ENCODE measurements around the gene LIG4. TPM values are rescaled to one million over a fixed set of nuclear protein-coding genes. Genes with fewer than 3 reads are reported as not detected.

LIG4 gene
- total RNA-seq (10 to 100 TPM in 2 of 5 experiments, 1 to 10 TPM in 3; 2.7 to 10.4 (median 9.1) TPM), polyA plus RNA-seq (10 to 100 TPM in 1 of 2 donors, 1 to 10 TPM in 1; 6.1 to 10.1 TPM), total RNA-seq (9.7 reads per million, percentile 35 among the genes with 10 or more reads in this experiment)

DNA sequence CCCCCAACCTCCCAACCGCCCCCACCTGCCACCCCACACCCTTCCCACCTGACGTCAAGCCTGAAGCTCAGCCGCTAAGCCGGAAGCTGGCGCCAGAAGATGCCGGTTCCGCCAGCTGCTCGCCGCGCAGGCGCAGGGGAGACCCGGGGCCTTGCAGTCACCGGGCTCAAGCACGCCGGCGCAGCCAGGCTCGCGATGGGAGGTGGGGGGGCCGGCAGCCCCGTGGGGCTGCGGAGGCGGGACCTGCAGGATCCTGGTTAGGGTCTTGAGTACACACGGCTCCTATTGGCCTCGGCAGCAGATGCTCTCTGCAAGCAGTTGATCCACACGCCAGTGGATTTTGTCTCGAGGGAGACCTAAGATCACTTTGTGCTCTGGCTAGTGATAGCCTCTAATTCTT is at the start of gene LIG4:
Gene LIG4, minus strand, starts transcription at position 101 of the 400 bp plus-strand sequence. CDS start 4,268 bp downstream, outside the sequence.
- H3K27ac Mint-ChIP-seq: peak within 1 kb of the TSS; percentile 77 to 97 (median 90)
- Histone ChIP-seq H3K4me1 (ENCODE audit: control insufficient read depth in 2 of 2, insufficient read depth in 2 of 2, low read length in 2 of 2) (peaks cover 33 to 44% of the 10 kb centered on the region in 2 donors), H3K27me3 (ENCODE audit: control insufficient read depth in 2 of 2, insufficient read depth in 2 of 2, low read length in 2 of 2) (no peaks in the 10 kb centered on the region), H3K9me3 (ENCODE audit: control insufficient read depth in 2 of 3, low read length in 3 of 3) (peaks cover 0 to 5% (median 0%) of the 10 kb centered on the region in 3 experiments), H3K4me3 (ENCODE audit: low read length) (peak within 1 kb of the TSS; percentile 85), H3K36me3 (ENCODE audit: control insufficient read depth in 2 of 3, insufficient read depth in 3 of 3, low read length in 3 of 3) (peaks cover 0 to 14% (median 0%) of the 10 kb centered on the region in 3 experiments), H3K27ac (ENCODE audit: low read depth, low read length) (peak within 1 kb of the TSS; percentile 58)
- ChIA-PET POLR2A (interaction anchor here (0.7 kb wide), 1 partner anchor 113 kb away, joined by 3 read pairs; no protein-coding TSS in a partner anchor), CTCF (interaction anchor here (0.6 kb wide), 1 partner anchor 731 kb away, joined by 3 read pairs; no protein-coding TSS in a partner anchor)
- H3K36me3 Mint-ChIP-seq: peaks cover 0 to 21% (median 17%) of the 10 kb centered on the region in 5 donors
- H3K4me3 Mint-ChIP-seq: peak within 1 kb of the TSS; percentile 75 to 98 (median 95)
- peaks cover 0 to 4% (median 0%) of the 10 kb centered on the region in 5 donors for H3K27me3 Mint-ChIP-seq
- H3K9me3 Mint-ChIP-seq: peaks cover 0 to 28% (median 4%) of the 10 kb centered on the region in 11 donors
- DNase-seq (peak; percentile 84 to 96 (median 92)), ATAC-seq (peak; percentile 78)
- intact Hi-C loops (cut with micrococcal nuclease): loop anchor here (1.0 to 10.0 kb wide), 6 partner anchors 39 to 1681 kb away; partner anchors contain the start of genes EFNB2 (in 1 of the 2) and IRS2 (in 1 of the 2)
- peaks cover 14 to 60% (median 54%) of the 10 kb centered on the region in 7 donors for H3K4me1 Mint-ChIP-seq

DNA sequence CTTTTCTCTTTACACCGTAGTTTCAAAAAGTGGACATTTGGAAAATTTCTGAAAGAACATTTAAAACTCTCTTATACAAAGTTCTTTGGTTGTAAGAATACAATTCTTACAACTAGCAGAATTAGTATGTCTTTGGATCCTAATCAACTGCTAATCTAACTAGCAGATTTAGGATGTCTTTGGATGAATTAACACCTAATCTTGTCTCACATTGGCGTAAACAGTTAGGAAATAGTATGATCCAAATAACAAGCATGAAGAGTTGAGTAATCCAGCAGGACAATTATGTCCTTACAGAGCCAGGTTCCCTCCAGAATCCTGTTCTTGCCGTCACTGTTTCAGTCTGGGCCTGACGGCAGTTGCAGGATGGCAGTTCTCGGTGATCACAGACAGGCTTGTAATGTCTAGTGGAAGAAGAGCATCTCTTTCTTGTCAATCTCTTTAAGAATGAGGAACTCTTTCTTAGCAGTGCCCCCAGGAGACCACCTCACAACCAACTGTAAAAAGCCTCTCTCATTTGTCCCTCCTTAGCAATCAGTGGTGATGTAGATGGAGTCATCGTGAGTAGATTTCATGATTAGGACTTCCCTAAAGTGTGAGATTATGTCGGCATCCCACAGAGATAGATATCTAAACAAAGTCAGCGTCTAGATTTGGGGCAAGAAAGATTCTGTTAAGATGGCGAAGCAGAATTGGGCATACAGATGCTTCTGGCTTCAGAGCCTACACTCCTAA is 48.5 kb upstream of the LIG4 start:
- CTCF ChIA-PET: interaction anchor here (0.6 to 0.7 kb wide), 2 partner anchors 45 to 632 kb away, joined by 3 to 4 read pairs; no protein-coding TSS in a partner anchor
- intact Hi-C loops (cut with micrococcal nuclease): no loop called here
- H3K9me3 ChIP-seq (ENCODE audit: control insufficient read depth in 2 of 3, low read length in 3 of 3): no peaks in the 10 kb centered on the region
- H3K27ac Mint-ChIP-seq: no peak overlapping the region
- H3K27ac ChIP-seq (ENCODE audit: low read depth, low read length): no peak overlapping the region
- H3K27me3 Mint-ChIP-seq: no peaks in the 10 kb centered on the region
- H3K4me3 ChIP-seq (ENCODE audit: low read length): no peak overlapping the region
- DNase-seq: no peak
- ATAC-seq: peak; percentile 48
- peaks cover 0 to 37% (median 25%) of the 10 kb centered on the region in 7 donors for H3K4me1 Mint-ChIP-seq
- POLR2A ChIA-PET: no interaction called here
- no peaks in the 10 kb centered on the region for H3K36me3 ChIP-seq (ENCODE audit: control insufficient read depth in 2 of 3, insufficient read depth in 3 of 3, low read length in 3 of 3)
- no peak overlapping the region for H3K4me3 Mint-ChIP-seq
- peaks cover 0 to 32% (median 13%) of the 10 kb centered on the region in 5 donors for H3K36me3 Mint-ChIP-seq
- H3K9me3 Mint-ChIP-seq: peaks cover 0 to 4% (median 0%) of the 10 kb centered on the region in 11 donors
- no peaks in the 10 kb centered on the region for H3K27me3 ChIP-seq (ENCODE audit: control insufficient read depth in 2 of 2, insufficient read depth in 2 of 2, low read length in 2 of 2)
- H3K4me1 ChIP-seq (ENCODE audit: control insufficient read depth in 2 of 2, insufficient read depth in 2 of 2, low read length in 2 of 2): no peaks in the 10 kb centered on the region

- Mint-ChIP-seq H3K27ac (no peak overlapping the region), H3K27me3 (no peaks in the 10 kb centered on the region), H3K36me3 (peaks cover 0 to 26% (median 18%) of the 10 kb centered on the region in 5 donors), H3K4me1 (peaks cover 0 to 5% (median 0%) of the 10 kb centered on the region in 7 donors), H3K4me3 (no peak overlapping the region), H3K9me3 (peaks cover 0 to 12% (median 2%) of the 10 kb centered on the region in 11 donors)
- H3K4me1 ChIP-seq (ENCODE audit: control insufficient read depth in 2 of 2, insufficient read depth in 2 of 2, low read length in 2 of 2): no peaks in the 10 kb centered on the region
- no peaks in the 10 kb centered on the region for H3K9me3 ChIP-seq (ENCODE audit: control insufficient read depth in 2 of 3, low read length in 3 of 3)
- H3K4me3 ChIP-seq (ENCODE audit: low read length): no peak overlapping the region
- ChIA-PET POLR2A (no interaction called here), CTCF (no interaction called here)
- ATAC-seq (no peak), DNase-seq (no peak)
- intact Hi-C loops (cut with micrococcal nuclease): no loop called here
- no peaks in the 10 kb centered on the region for H3K27me3 ChIP-seq (ENCODE audit: control insufficient read depth in 2 of 2, insufficient read depth in 2 of 2, low read length in 2 of 2)
- no peak overlapping the region for H3K27ac ChIP-seq (ENCODE audit: low read depth, low read length)
- no peaks in the 10 kb centered on the region for H3K36me3 ChIP-seq (ENCODE audit: control insufficient read depth in 2 of 3, insufficient read depth in 3 of 3, low read length in 3 of 3)
Observed at GRCh38 chr13:108257248-108257647, 41.9 kb upstream of the LIG4 start.

- H3K27ac ChIP-seq (ENCODE audit: low read depth, low read length): no peak overlapping the region
- ATAC-seq: no peak
- no peak overlapping the region for H3K4me3 ChIP-seq (ENCODE audit: low read length)
- Mint-ChIP-seq H3K36me3 (peaks cover 3 to 36% (median 24%) of the 10 kb centered on the region in 5 donors), H3K4me3 (no peak overlapping the region), H3K27me3 (no peaks in the 10 kb centered on the region), H3K27ac (no peak overlapping the region), H3K4me1 (peaks cover 0 to 5% (median 0%) of the 10 kb centered on the region in 7 donors), H3K9me3 (peaks cover 6 to 67% (median 21%) of the 10 kb centered on the region in 11 donors)
- ChIA-PET POLR2A (interaction anchor here (0.7 kb wide), 1 partner anchor 22 kb away, joined by 3 read pairs; no protein-coding TSS in a partner anchor), CTCF (no interaction called here)
- no peak for DNase-seq
- no peaks in the 10 kb centered on the region for H3K36me3 ChIP-seq (ENCODE audit: control insufficient read depth in 2 of 3, insufficient read depth in 3 of 3, low read length in 3 of 3)
- no peaks in the 10 kb centered on the region for H3K27me3 ChIP-seq (ENCODE audit: control insufficient read depth in 2 of 2, insufficient read depth in 2 of 2, low read length in 2 of 2)
- H3K4me1 ChIP-seq (ENCODE audit: control insufficient read depth in 2 of 2, insufficient read depth in 2 of 2, low read length in 2 of 2): no peaks in the 10 kb centered on the region
- H3K9me3 ChIP-seq (ENCODE audit: control insufficient read depth in 2 of 3, low read length in 3 of 3): peaks cover 0 to 4% (median 4%) of the 10 kb centered on the region in 3 experiments
- intact Hi-C loops (cut with micrococcal nuclease): loop anchor here in 1 of 2 donors (2.0 kb wide), 1 partner anchor 16 kb away; no protein-coding TSS in a partner anchor
Observed at GRCh38 chr13:108249150-108249549, 33.8 kb upstream of the LIG4 start.

DNA sequence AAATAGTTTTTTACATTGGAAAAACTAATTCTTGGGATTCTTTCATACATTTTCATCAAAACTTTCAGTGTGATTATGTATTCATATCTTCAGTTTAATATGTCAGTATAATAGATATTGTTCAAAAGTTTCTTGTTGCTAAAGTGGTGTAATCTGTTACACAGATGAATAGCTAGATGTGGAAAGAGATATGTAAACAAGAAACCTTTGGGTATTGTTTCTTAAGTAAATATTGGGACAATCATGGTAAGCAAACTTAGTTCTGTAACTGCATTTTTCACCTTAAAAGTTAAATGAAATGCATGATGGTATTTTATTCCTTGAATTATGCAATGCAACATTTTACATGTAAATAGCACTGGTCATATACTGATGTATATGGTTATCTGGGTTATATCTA is 15.0 kb upstream of the LIG4 start:
- Mint-ChIP-seq H3K36me3 (peaks cover 7 to 28% (median 23%) of the 10 kb centered on the region in 5 donors), H3K4me3 (no peak overlapping the region), H3K4me1 (peaks cover 21 to 54% (median 49%) of the 10 kb centered on the region in 7 donors), H3K27me3 (no peaks in the 10 kb centered on the region), H3K27ac (peak overlapping the region in 1 of 9 donors; percentile 82), H3K9me3 (no peaks in the 10 kb centered on the region)
- no peak overlapping the region for H3K27ac ChIP-seq (ENCODE audit: low read depth, low read length)
- H3K4me1 ChIP-seq (ENCODE audit: control insufficient read depth in 2 of 2, insufficient read depth in 2 of 2, low read length in 2 of 2): peaks cover 9% of the 10 kb centered on the region in 2 donors
- H3K9me3 ChIP-seq (ENCODE audit: control insufficient read depth in 2 of 3, low read length in 3 of 3): no peaks in the 10 kb centered on the region
- no peak for ATAC-seq
- POLR2A ChIA-PET: no interaction called here
- CTCF ChIA-PET: interaction anchor here (0.8 to 1.2 kb wide), 2 partner anchors 12 to 664 kb away, joined by 3 to 4 read pairs; no protein-coding TSS in a partner anchor
- H3K4me3 ChIP-seq (ENCODE audit: low read length): no peak overlapping the region
- DNase-seq: no peak
- H3K27me3 ChIP-seq (ENCODE audit: control insufficient read depth in 2 of 2, insufficient read depth in 2 of 2, low read length in 2 of 2): no peaks in the 10 kb centered on the region
- intact Hi-C loops (cut with micrococcal nuclease): no loop called here
- peaks cover 0 to 11% (median 0%) of the 10 kb centered on the region in 3 experiments for H3K36me3 ChIP-seq (ENCODE audit: control insufficient read depth in 2 of 3, insufficient read depth in 3 of 3, low read length in 3 of 3)

DNA sequence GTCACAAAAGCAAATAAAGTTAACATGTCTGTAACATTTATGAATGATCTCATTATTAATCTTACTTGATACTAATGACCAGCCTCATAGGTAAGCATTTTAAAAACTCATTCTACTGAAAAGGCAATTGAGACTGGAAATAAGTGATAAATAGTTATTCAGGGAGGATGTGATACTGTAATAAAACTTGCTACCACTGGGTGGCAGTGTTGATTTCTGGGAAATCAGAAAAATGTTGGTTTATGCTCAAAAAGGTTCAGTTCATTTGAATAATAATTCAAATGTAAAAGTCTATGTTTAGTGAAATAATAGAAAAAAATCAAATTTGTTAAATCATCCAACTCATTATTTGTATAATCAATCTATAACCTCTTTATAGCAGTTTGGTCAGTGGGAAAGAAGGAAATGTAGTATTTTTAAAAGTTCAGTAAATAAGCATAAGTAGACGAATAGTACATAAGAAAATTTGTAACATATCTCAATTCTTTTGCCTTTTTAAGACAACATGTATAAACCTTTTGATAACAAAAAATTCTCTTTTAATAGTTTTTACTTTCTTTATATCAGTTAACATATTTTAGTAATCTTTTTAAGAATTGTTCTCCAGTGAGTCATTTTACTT is 12.4 kb upstream of the LIG4 start:
- Mint-ChIP-seq H3K36me3 (peaks cover 7 to 18% (median 15%) of the 10 kb centered on the region in 5 donors), H3K4me3 (no peak overlapping the region), H3K9me3 (no peaks in the 10 kb centered on the region), H3K4me1 (peaks cover 31 to 76% (median 71%) of the 10 kb centered on the region in 7 donors), H3K27me3 (no peaks in the 10 kb centered on the region), H3K27ac (peak overlapping the region in 1 of 9 donors; percentile 51)
- Histone ChIP-seq H3K4me3 (ENCODE audit: low read length) (no peak overlapping the region), H3K27me3 (ENCODE audit: control insufficient read depth in 2 of 2, insufficient read depth in 2 of 2, low read length in 2 of 2) (no peaks in the 10 kb centered on the region), H3K27ac (ENCODE audit: low read depth, low read length) (no peak overlapping the region), H3K36me3 (ENCODE audit: control insufficient read depth in 2 of 3, insufficient read depth in 3 of 3, low read length in 3 of 3) (peaks cover 0 to 11% (median 0%) of the 10 kb centered on the region in 3 experiments), H3K4me1 (ENCODE audit: control insufficient read depth in 2 of 2, insufficient read depth in 2 of 2, low read length in 2 of 2) (peaks cover 14 to 18% of the 10 kb centered on the region in 2 donors), H3K9me3 (ENCODE audit: control insufficient read depth in 2 of 3, low read length in 3 of 3) (no peaks in the 10 kb centered on the region)
- CTCF ChIA-PET: interaction anchor here (0.6 to 1.0 kb wide), 4 partner anchors 45 to 667 kb away, joined by 3 read pairs; no protein-coding TSS in a partner anchor
- intact Hi-C loops (cut with micrococcal nuclease): loop anchor here (1.0 to 5.0 kb wide), 11 partner anchors 8 to 735 kb away; partner anchors contain the start of gene ABHD13 (in 1 of the 2)
- peak in 6 of 9 donors; percentile 30 to 58 (median 46) for DNase-seq
- POLR2A ChIA-PET: no interaction called here
- ATAC-seq: peak; percentile 64

Data from naive thymus-derived CD4-positive, alpha-beta T cell (primary cell).